GOT3 (cell line): Measurements from ENCODE around the gene RBM44.

Experiments used
- DNase-seq: peaks from one replicate; lab custom pipeline; 2025; ENCODE audit warnings: mixed read lengths; lab: John Stamatoyannopoulos, UW

The RBM44 gene

GRCh38 chr2:237885111-237885930 is 86.7 kb downstream of the RBM44 start:
- no peak for DNase-seq

GRCh38 chr2:237885931-237886684 is 87.5 kb downstream of the RBM44 start:
- no peak for DNase-seq

- DNase-seq: no peak
Observed at GRCh38 chr2:237886685-237887481, 88.3 kb downstream of the RBM44 start.

- DNase-seq: no peak
Observed at GRCh38 chr2:237888389-237888788, 89.8 kb downstream of the RBM44 start.

GRCh38 chr2:237889016-237889415 is 90.4 kb downstream of the RBM44 start:
- DNase-seq: no peak

GRCh38 chr2:237889811-237890210 is 91.2 kb downstream of the RBM44 start:
- DNase-seq: no peak
